Neural cell (in vitro differentiated cells): ENCODE results near the gene PRXL2A.

Source experiments
- CTCF ChIP-seq: fragments of 450-650 bp; IDR thresholded peaks from 2 replicates; pipeline ENCODE4 v1.5.1; 2014; ENCODE audit warnings: antibody characterized with exemption, mild to moderate bottlenecking, moderate library complexity; ENCODE audit not compliant: poor library complexity, severe bottlenecking
- EP300 ChIP-seq: fragments of 450-650 bp; conservative IDR thresholded peaks from 2 replicates; pipeline ENCODE4 v1.6.1; 2014; ENCODE audit warnings: antibody characterized with exemption, mild to moderate bottlenecking, moderate library complexity; ENCODE audit not compliant: poor library complexity, severe bottlenecking
- EZH2 ChIP-seq: fragments of 200-600, 300-800 bp; shearing (Covaris generic), sonication (generic); IDR thresholded peaks from 2 replicates; pipeline ENCODE4 v1.6.1; 2014; ENCODE audit warnings: antibody characterized with exemption, low read length, borderline replicate concordance, mild to moderate bottlenecking; ENCODE audit not compliant: insufficient read depth, poor library complexity, severe bottlenecking
- POLR2AphosphoS5 ChIP-seq: IDR thresholded peaks from 2 replicates; pipeline ENCODE4 v1.6.1; 2012
- REST ChIP-seq: IDR thresholded peaks from 2 replicates; pipeline ENCODE4 v1.6.1; 2012; ENCODE audit warnings: borderline replicate concordance
- TAF1 ChIP-seq: IDR thresholded peaks from 2 replicates; pipeline ENCODE4 v1.6.1; 2012; ENCODE audit warnings: low read depth

GRCh38 chr10:80397014-80397413 lies 11.3 kb upstream of the PRXL2A start:
- no peak for TF ChIP-seq EZH2
- no peak for TF ChIP-seq CTCF
- TF ChIP-seq TAF1 = no peak
- no peak for TF ChIP-seq POLR2AphosphoS5
- no peak for TF ChIP-seq REST
- TF ChIP-seq EP300 = no peak
